OCI-LY3 (cell line): ENCODE measurements around the gene CRNN.

Experiments used
- EZH2phosphoT487 ChIP-seq: fragments of 200-600 bp; shearing (Covaris generic); IDR thresholded peaks from 2 replicates; pipeline ENCODE4 v1.6.1; 2018; ENCODE audit warnings: antibody characterized with exemption, mixed run types, low read depth
- TF ChIP-seq, protein P1 (sequence below): fragments of 200-600, 300-600 bp; sonication (generic); IDR thresholded peaks from 2 replicates; pipeline ENCODE4 v1.5.1; 2014; ENCODE audit warnings: antibody characterized with exemption, low read length, low read depth

DNA sequence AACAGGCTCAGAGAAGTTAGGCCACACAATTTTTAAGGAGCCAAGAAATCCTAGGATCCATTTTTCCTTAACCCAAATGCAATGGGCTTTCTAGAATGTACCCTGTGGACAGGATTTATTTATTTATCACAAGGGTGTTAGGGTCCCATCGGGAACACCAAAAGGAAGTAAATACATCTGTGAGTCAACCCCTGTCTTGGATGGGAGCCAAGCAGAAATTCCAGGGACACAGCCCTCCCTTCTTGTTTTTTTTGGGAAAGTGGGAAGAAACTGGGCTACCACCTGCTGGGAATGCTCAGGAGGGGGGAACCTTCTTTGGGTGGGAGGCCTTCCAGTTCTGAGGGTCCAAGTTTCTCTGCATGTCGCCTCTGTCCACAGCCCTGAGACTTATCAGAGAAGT lies 1.3 kb downstream of the CRNN start:
- no peak for TF ChIP-seq EZH2phosphoT487
- TF ChIP-seq, protein P1, sequence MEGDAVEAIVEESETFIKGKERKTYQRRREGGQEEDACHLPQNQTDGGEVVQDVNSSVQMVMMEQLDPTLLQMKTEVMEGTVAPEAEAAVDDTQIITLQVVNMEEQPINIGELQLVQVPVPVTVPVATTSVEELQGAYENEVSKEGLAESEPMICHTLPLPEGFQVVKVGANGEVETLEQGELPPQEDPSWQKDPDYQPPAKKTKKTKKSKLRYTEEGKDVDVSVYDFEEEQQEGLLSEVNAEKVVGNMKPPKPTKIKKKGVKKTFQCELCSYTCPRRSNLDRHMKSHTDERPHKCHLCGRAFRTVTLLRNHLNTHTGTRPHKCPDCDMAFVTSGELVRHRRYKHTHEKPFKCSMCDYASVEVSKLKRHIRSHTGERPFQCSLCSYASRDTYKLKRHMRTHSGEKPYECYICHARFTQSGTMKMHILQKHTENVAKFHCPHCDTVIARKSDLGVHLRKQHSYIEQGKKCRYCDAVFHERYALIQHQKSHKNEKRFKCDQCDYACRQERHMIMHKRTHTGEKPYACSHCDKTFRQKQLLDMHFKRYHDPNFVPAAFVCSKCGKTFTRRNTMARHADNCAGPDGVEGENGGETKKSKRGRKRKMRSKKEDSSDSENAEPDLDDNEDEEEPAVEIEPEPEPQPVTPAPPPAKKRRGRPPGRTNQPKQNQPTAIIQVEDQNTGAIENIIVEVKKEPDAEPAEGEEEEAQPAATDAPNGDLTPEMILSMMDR, result no peak
